ENCODE results near the gene CHD2.

Gene CHD2

DNA sequence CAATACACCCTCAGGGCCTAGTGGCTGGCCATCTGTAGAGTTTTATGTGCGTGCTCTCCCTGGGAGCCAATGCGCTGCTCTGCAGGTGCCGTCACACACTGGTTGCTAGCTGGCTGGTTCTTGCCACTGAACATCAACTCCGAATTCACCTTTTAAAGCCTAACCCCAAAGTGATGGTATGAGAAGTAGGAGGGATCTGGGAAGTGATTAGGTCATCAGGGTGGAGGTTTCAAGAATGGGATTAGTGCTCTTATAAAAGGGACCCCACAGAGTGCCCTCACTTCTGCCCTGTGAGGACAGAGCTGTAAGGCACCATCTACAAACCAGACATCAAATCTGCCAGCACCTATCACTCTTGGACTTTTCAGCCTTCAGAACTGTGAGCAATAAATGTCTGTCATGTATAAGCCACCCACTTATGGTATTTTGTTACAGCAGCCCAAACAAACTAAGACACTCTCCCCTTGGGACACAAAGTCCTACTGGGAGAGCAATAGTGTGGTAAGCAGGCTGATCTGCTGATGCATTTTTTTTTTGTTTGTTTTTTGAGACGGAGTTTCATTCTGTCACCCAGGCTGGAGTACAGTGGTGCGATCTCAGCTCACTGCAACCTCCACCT, 168.6 kb downstream of the CHD2 start:
- TF ChIP-seq, protein P1, sequence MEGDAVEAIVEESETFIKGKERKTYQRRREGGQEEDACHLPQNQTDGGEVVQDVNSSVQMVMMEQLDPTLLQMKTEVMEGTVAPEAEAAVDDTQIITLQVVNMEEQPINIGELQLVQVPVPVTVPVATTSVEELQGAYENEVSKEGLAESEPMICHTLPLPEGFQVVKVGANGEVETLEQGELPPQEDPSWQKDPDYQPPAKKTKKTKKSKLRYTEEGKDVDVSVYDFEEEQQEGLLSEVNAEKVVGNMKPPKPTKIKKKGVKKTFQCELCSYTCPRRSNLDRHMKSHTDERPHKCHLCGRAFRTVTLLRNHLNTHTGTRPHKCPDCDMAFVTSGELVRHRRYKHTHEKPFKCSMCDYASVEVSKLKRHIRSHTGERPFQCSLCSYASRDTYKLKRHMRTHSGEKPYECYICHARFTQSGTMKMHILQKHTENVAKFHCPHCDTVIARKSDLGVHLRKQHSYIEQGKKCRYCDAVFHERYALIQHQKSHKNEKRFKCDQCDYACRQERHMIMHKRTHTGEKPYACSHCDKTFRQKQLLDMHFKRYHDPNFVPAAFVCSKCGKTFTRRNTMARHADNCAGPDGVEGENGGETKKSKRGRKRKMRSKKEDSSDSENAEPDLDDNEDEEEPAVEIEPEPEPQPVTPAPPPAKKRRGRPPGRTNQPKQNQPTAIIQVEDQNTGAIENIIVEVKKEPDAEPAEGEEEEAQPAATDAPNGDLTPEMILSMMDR (IDR thresholded peaks at IDR 0.05; ENCODE audit: low read depth, low read length), result no peak
- Histone ChIP-seq H3K36me3 (no peaks in the 10 kb centered on the region), H3K27ac (no peak overlapping the region), H3K27me3 (ENCODE audit: insufficient read depth, low read depth, severe bottlenecking) (peaks cover 25% of the 10 kb centered on the region), H3K9me3 (ENCODE audit: severe bottlenecking) (no peaks in the 10 kb centered on the region), H3K4me3 (ENCODE audit: low read depth, low read length) (no peak overlapping the region)
- DNase-seq, result no peak

- no peak for DNase-seq
- H3K27me3 ChIP-seq (ENCODE audit: insufficient read depth, low read depth, severe bottlenecking), result peaks cover 36% of the 10 kb centered on the region
- H3K36me3 ChIP-seq, result no peaks in the 10 kb centered on the region
- H3K27ac ChIP-seq, result no peak overlapping the region
- TF ChIP-seq, protein P1 (IDR thresholded peaks at IDR 0.05; ENCODE audit: low read depth, low read length), result no peak
- H3K4me3 ChIP-seq (ENCODE audit: low read depth, low read length), result no peak overlapping the region
- no peaks in the 10 kb centered on the region for H3K9me3 ChIP-seq (ENCODE audit: severe bottlenecking)
Observed at GRCh38 chr15:93070132-93070531, 170.0 kb downstream of the CHD2 start.

GRCh38 chr15:93070551-93071296, 170.6 kb downstream of the CHD2 start:
- DNase-seq, result no peak
- H3K27ac ChIP-seq, result no peak overlapping the region
- TF ChIP-seq, protein P1 (IDR thresholded peaks at IDR 0.05; ENCODE audit: low read depth, low read length), result no peak
- no peak overlapping the region for H3K4me3 ChIP-seq (ENCODE audit: low read depth, low read length)
- H3K27me3 ChIP-seq (ENCODE audit: insufficient read depth, low read depth, severe bottlenecking), result peaks cover 40% of the 10 kb centered on the region
- no peaks in the 10 kb centered on the region for H3K9me3 ChIP-seq (ENCODE audit: severe bottlenecking)
- no peaks in the 10 kb centered on the region for H3K36me3 ChIP-seq

DNA sequence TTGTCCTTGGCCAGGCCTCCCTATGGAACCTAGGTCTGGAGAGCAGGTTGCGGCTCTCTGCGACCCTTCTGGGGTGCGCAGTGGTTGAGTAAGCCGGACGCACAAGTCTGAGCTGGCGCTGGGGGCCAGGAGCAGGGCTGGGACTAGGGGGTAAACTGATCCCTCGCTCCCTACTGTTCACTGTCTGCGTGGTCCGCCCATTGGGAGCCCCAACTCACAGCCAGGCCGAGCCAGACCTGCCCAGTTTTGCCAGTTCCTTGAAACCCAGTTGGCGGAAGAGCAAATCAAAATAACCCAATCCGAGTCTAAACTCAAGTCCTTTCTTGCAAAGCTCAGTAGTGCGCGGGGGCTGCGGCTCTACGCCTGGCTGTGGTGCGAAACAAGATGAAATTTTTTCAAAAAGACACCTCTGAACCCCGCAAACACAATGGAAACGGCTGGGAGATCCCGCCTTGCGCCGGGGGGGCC, 171.4 kb downstream of the CHD2 start:
- H3K9me3 ChIP-seq (ENCODE audit: severe bottlenecking), result no peaks in the 10 kb centered on the region
- no peak overlapping the region for H3K4me3 ChIP-seq (ENCODE audit: low read depth, low read length)
- DNase-seq, result no peak
- H3K27me3 ChIP-seq (ENCODE audit: insufficient read depth, low read depth, severe bottlenecking), result peaks cover 47% of the 10 kb centered on the region
- no peak overlapping the region for H3K27ac ChIP-seq
- no peaks in the 10 kb centered on the region for H3K36me3 ChIP-seq
- TF ChIP-seq, protein P1 (IDR thresholded peaks at IDR 0.05; ENCODE audit: low read depth, low read length), result no peak

GRCh38 chr15:93072011-93072410, 171.9 kb downstream of the CHD2 start:
- no peak for DNase-seq
- no peaks in the 10 kb centered on the region for H3K9me3 ChIP-seq (ENCODE audit: severe bottlenecking)
- no peak overlapping the region for H3K27ac ChIP-seq
- peak overlapping the region; percentile 58 for H3K4me3 ChIP-seq (ENCODE audit: low read depth, low read length)
- peaks cover 52% of the 10 kb centered on the region for H3K27me3 ChIP-seq (ENCODE audit: insufficient read depth, low read depth, severe bottlenecking)
- H3K36me3 ChIP-seq, result no peaks in the 10 kb centered on the region
- TF ChIP-seq, protein P1 (IDR thresholded peaks at IDR 0.05; ENCODE audit: low read depth, low read length), result no peak

Data from WERI-Rb-1 (cell line).